ENCODE results near the gene DDX46. TPM values are rescaled to one million over a fixed set of nuclear protein-coding genes. Genes with fewer than 3 reads are reported as not detected.

DDX46 gene
- total RNA-seq, 2 experiments from 2014 or later: 47.1 to 78.8 TPM

DNA sequence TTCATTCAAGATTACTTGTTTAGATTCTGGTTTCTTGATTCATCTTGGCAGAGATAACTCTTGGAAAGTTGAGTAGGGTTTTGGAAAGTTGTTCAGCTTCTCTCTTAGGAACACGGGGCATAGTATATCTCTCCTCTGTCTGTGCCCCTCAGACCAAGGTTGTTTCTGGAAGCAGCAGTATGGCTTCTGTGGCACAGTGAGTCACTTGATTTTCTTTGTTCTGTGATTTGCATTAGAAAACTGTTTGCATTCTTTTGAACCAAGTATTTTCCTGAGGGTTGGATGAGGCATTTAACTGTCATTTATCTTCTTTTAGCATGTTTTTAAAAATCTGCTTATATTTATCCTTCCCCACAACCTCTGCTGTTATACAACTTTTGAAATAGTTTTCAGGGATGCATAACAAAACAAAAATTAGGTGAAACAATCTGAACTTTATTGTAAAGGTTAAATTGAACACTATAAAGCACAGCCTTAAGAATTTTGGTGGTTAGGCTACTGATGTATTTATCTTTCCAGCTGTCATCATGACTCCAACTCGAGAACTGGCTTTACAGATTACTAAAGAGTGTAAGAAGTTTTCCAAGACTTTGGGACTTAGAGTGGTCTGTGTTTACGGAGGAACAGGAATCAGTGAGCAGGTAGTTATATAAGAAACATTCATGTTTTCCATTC is 26.5 kb downstream of the DDX46 start:
- Histone ChIP-seq H3K9me3 (ENCODE audit: low read length) (no peaks in the 10 kb centered on the region), H3K4me3 (ENCODE audit: low read depth, low read length, poor library complexity, severe bottlenecking) (no peak overlapping the region), H2AFZ (ENCODE audit: low read length) (no peak overlapping the region), H3K9me2 (ENCODE audit: insufficient read depth, low read length) (no peaks in the 10 kb centered on the region), H4K20me1 (ENCODE audit: insufficient read depth, low read length) (no peaks in the 10 kb centered on the region), H3K4me1 (ENCODE audit: insufficient read depth, low read length, poor library complexity, severe bottlenecking) (no peaks in the 10 kb centered on the region), H3K36me3 (ENCODE audit: insufficient read depth, low read length) (peaks cover 97% of the 10 kb centered on the region), H3K27ac (ENCODE audit: low read depth, low read length, poor library complexity, severe bottlenecking) (no peak overlapping the region), H3K79me2 (ENCODE audit: insufficient read depth, low read depth, low read length) (peaks cover 3% of the 10 kb centered on the region; the same call in 1 of the 2 replicates), H3K4me2 (ENCODE audit: low read length) (no peak overlapping the region)
- BruUV-seq (replicated peaks): no TSS peak
- no peak for DNase-seq (ENCODE audit: low spot score)
- ChIA-PET POLR2A (interaction anchor here (1.0 kb wide), 1 partner anchor 10 kb away, joined by 4 read pairs; no protein-coding TSS in a partner anchor), CTCF (ENCODE audit: unreplicated experiment) (no interaction called here)
- no peak for TF ChIP-seq EZH2phosphoT487 (IDR thresholded peaks at IDR 0.05; ENCODE audit: borderline replicate concordance, low read depth, low read length)
- TF ChIP-seq, protein P1, sequence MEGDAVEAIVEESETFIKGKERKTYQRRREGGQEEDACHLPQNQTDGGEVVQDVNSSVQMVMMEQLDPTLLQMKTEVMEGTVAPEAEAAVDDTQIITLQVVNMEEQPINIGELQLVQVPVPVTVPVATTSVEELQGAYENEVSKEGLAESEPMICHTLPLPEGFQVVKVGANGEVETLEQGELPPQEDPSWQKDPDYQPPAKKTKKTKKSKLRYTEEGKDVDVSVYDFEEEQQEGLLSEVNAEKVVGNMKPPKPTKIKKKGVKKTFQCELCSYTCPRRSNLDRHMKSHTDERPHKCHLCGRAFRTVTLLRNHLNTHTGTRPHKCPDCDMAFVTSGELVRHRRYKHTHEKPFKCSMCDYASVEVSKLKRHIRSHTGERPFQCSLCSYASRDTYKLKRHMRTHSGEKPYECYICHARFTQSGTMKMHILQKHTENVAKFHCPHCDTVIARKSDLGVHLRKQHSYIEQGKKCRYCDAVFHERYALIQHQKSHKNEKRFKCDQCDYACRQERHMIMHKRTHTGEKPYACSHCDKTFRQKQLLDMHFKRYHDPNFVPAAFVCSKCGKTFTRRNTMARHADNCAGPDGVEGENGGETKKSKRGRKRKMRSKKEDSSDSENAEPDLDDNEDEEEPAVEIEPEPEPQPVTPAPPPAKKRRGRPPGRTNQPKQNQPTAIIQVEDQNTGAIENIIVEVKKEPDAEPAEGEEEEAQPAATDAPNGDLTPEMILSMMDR (conservative IDR thresholded peaks at IDR 0.05; ENCODE audit: low read length): no peak
- intact Hi-C loops (cut with micrococcal nuclease; ENCODE audit: unreplicated experiment): loop anchor here (1.0 kb wide), 1 partner anchor 120 kb away; the partner anchor contains the start of gene PCBD2

DNA sequence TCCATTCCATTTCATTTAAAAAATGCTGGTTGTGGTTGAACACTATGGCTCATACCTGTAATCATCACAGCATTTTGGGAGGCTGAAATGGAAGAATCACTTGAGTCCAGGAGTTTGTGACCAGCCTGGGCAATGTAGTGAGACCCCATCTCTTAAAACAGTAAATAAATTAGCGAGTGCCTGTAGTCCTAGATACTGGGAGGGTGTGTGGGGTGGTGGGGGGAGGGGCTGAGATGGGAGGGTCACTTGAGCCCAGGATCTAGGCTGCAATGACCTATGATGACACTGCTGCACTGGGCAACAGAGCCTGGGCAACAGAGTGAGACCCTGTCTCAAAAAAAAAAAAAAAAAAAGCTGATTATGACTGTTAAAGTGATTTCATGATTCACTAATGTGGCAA is 29.1 kb downstream of the DDX46 start:
- DNase-seq (ENCODE audit: low spot score): no peak
- TF ChIP-seq EZH2phosphoT487 (IDR thresholded peaks at IDR 0.05; ENCODE audit: borderline replicate concordance, low read depth, low read length): no peak
- TF ChIP-seq, protein P1 (conservative IDR thresholded peaks at IDR 0.05; ENCODE audit: low read length): no peak
- ChIA-PET POLR2A (interaction anchor here (0.6 to 0.7 kb wide), 2 partner anchors 23 to 1861 kb away, joined by 4 to 6 read pairs; no protein-coding TSS in a partner anchor), CTCF (ENCODE audit: unreplicated experiment) (no interaction called here)
- Histone ChIP-seq H3K4me1 (ENCODE audit: insufficient read depth, low read length, poor library complexity, severe bottlenecking) (no peaks in the 10 kb centered on the region), H3K79me2 (ENCODE audit: insufficient read depth, low read depth, low read length) (peaks cover 3% of the 10 kb centered on the region; the same call in 1 of the 2 replicates), H3K9me2 (ENCODE audit: insufficient read depth, low read length) (no peaks in the 10 kb centered on the region), H4K20me1 (ENCODE audit: insufficient read depth, low read length) (no peaks in the 10 kb centered on the region), H3K4me2 (ENCODE audit: low read length) (no peak overlapping the region), H3K9me3 (ENCODE audit: low read length) (no peaks in the 10 kb centered on the region), H3K27ac (ENCODE audit: low read depth, low read length, poor library complexity, severe bottlenecking) (no peak overlapping the region), H2AFZ (ENCODE audit: low read length) (no peak overlapping the region), H3K36me3 (ENCODE audit: insufficient read depth, low read length) (peaks cover 99% of the 10 kb centered on the region), H3K4me3 (ENCODE audit: low read depth, low read length, poor library complexity, severe bottlenecking) (no peak overlapping the region)
- no TSS peak for BruUV-seq (replicated peaks)
- intact Hi-C loops (cut with micrococcal nuclease; ENCODE audit: unreplicated experiment): no loop called here

DNA sequence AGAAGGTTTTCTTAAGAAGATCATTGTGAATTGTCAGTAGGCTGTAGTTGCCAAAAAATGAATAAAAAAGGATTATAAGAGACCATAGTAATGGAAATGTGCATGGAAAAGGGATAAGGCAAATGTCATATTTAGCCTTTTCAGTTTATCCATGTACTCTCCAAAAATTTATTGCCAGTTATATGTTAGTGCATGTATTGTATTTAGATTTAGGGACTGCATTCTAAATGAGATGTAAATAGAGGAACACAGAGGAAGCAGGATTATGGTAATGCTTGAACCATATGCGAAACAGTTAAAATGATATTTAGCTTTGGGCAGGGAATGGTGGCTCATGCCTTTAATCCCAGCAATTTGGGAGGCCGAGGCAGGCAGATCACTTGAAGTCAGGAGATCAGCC is 33.0 kb downstream of the DDX46 start:
- H3K4me2 ChIP-seq (ENCODE audit: low read length): no peak overlapping the region
- peaks cover 3% of the 10 kb centered on the region; the same call in 1 of the 2 replicates for H3K79me2 ChIP-seq (ENCODE audit: insufficient read depth, low read depth, low read length)
- no peaks in the 10 kb centered on the region for H4K20me1 ChIP-seq (ENCODE audit: insufficient read depth, low read length)
- no peak overlapping the region for H3K27ac ChIP-seq (ENCODE audit: low read depth, low read length, poor library complexity, severe bottlenecking)
- no peak for TF ChIP-seq EZH2phosphoT487 (IDR thresholded peaks at IDR 0.05; ENCODE audit: borderline replicate concordance, low read depth, low read length)
- TF ChIP-seq, protein P1 (conservative IDR thresholded peaks at IDR 0.05; ENCODE audit: low read length): no peak
- no peak overlapping the region for H3K4me3 ChIP-seq (ENCODE audit: low read depth, low read length, poor library complexity, severe bottlenecking)
- ChIA-PET POLR2A (no interaction called here), CTCF (ENCODE audit: unreplicated experiment) (no interaction called here)
- peaks cover 97% of the 10 kb centered on the region for H3K36me3 ChIP-seq (ENCODE audit: insufficient read depth, low read length)
- H3K9me3 ChIP-seq (ENCODE audit: low read length): no peaks in the 10 kb centered on the region
- no peak overlapping the region for H2AFZ ChIP-seq (ENCODE audit: low read length)
- DNase-seq (ENCODE audit: low spot score): no peak
- intact Hi-C loops (cut with micrococcal nuclease; ENCODE audit: unreplicated experiment): no loop called here
- no peaks in the 10 kb centered on the region for H3K9me2 ChIP-seq (ENCODE audit: insufficient read depth, low read length)
- no peaks in the 10 kb centered on the region for H3K4me1 ChIP-seq (ENCODE audit: insufficient read depth, low read length, poor library complexity, severe bottlenecking)
- BruUV-seq (replicated peaks): no TSS peak
